Measurements from ENCODE around the gene JPH4. TPM values are rescaled to one million over a fixed set of nuclear protein-coding genes. Genes with fewer than 3 reads are reported as not detected.

The JPH4 gene
- total RNA-seq, 2 experiments from 2014 or later = not detected

- Mint-ChIP-seq H3K9me3 (no peaks in the 10 kb centered on the region), H3K27ac (no peak overlapping the region), H3K4me3 (no peak overlapping the region), H3K27me3 (no peaks in the 10 kb centered on the region), H3K36me3 (ENCODE audit: low read depth) (peaks cover 77% of the 10 kb centered on the region), H3K4me1 (peaks cover 47% of the 10 kb centered on the region)
- no peak for DNase-seq
- ChIA-PET POLR2A (interaction anchor here (1.4 kb wide), 1 partner anchor 86 kb away, joined by 6 read pairs; no protein-coding TSS in a partner anchor), CTCF (interaction anchor here (0.8 to 9.3 kb wide), 6 partner anchors 7 to 85 kb away, joined by 3 to 148 read pairs (median 4); partner anchors contain the start of gene ZFHX2)
These were observed 15.0 kb downstream of the JPH4 start for GRCh38 chr14:23563473-23564180.

- CTCF ChIA-PET = interaction anchor here (0.8 to 9.3 kb wide), 5 partner anchors 8 to 84 kb away, joined by 3 to 148 read pairs (median 4); partner anchors contain the start of gene ZFHX2
- Mint-ChIP-seq H3K9me3 (no peaks in the 10 kb centered on the region), H3K4me3 (no peak overlapping the region), H3K4me1 (peaks cover 46% of the 10 kb centered on the region), H3K27me3 (no peaks in the 10 kb centered on the region), H3K36me3 (ENCODE audit: low read depth) (peaks cover 79% of the 10 kb centered on the region), H3K27ac (peak overlapping the region; percentile 54)
- DNase-seq = peak; percentile 60
- POLR2A ChIA-PET = interaction anchor here (0.6 to 1.4 kb wide), 3 partner anchors 81 to 86 kb away, joined by 3 to 6 read pairs (median 3); no protein-coding TSS in a partner anchor
These were observed 15.6 kb downstream of the JPH4 start for GRCh38 chr14:23562822-23563472.

- H3K27ac Mint-ChIP-seq = no peak overlapping the region
- peaks cover 47% of the 10 kb centered on the region for H3K4me1 Mint-ChIP-seq
- H3K9me3 Mint-ChIP-seq = no peaks in the 10 kb centered on the region
- no peak overlapping the region for H3K4me3 Mint-ChIP-seq
- H3K36me3 Mint-ChIP-seq (ENCODE audit: low read depth) = peaks cover 74% of the 10 kb centered on the region
- H3K27me3 Mint-ChIP-seq = no peaks in the 10 kb centered on the region
- POLR2A ChIA-PET = interaction anchor here (0.6 to 2.1 kb wide), 4 partner anchors 78 to 86 kb away, joined by 3 to 6 read pairs (median 4); no protein-coding TSS in a partner anchor
- no peak for DNase-seq
- CTCF ChIA-PET = interaction anchor here (0.9 to 9.3 kb wide), 3 partner anchors 10 to 84 kb away, joined by 4 to 148 read pairs (median 14); partner anchors contain the start of gene ZFHX2
These were observed 16.4 kb downstream of the JPH4 start for GRCh38 chr14:23561873-23562821.

GRCh38 chr14:23561259-23561658 is 17.3 kb downstream of the JPH4 start:
- Mint-ChIP-seq H3K4me3 (no peak overlapping the region), H3K36me3 (ENCODE audit: low read depth) (peaks cover 69% of the 10 kb centered on the region), H3K27me3 (no peaks in the 10 kb centered on the region), H3K9me3 (no peaks in the 10 kb centered on the region), H3K27ac (no peak overlapping the region), H3K4me1 (peaks cover 49% of the 10 kb centered on the region)
- CTCF ChIA-PET = interaction anchor here (0.7 to 9.3 kb wide), 9 partner anchors 10 to 672 kb away, joined by 3 to 148 read pairs (median 4); partner anchors contain the start of gene ZFHX2
- no peak for DNase-seq
- POLR2A ChIA-PET = interaction anchor here (2.1 kb wide), 1 partner anchor 77 kb away, joined by 5 read pairs; no protein-coding TSS in a partner anchor

- Mint-ChIP-seq H3K27me3 (no peaks in the 10 kb centered on the region), H3K27ac (peak overlapping the region; percentile 5), H3K9me3 (no peaks in the 10 kb centered on the region), H3K36me3 (ENCODE audit: low read depth) (peaks cover 60% of the 10 kb centered on the region), H3K4me1 (peaks cover 46% of the 10 kb centered on the region), H3K4me3 (no peak overlapping the region)
- POLR2A ChIA-PET = interaction anchor here (0.9 to 2.8 kb wide), 6 partner anchors 9 to 258 kb away, joined by 3 to 14 read pairs (median 3); no protein-coding TSS in a partner anchor
- CTCF ChIA-PET = interaction anchor here (0.6 to 9.3 kb wide), 17 partner anchors 8 to 683 kb away, joined by 3 to 148 read pairs (median 4); partner anchors contain the start of genes AP1G2 and ZFHX2
- DNase-seq = no peak
These were observed 18.6 kb downstream of the JPH4 start for GRCh38 chr14:23559926-23560520.

- Mint-ChIP-seq H3K36me3 (ENCODE audit: low read depth) (peaks cover 53% of the 10 kb centered on the region), H3K4me1 (peaks cover 45% of the 10 kb centered on the region), H3K9me3 (no peaks in the 10 kb centered on the region), H3K4me3 (no peak overlapping the region), H3K27me3 (no peaks in the 10 kb centered on the region), H3K27ac (no peak overlapping the region)
- ChIA-PET POLR2A (interaction anchor here (0.6 to 3.0 kb wide), 8 partner anchors 8 to 281 kb away, joined by 3 to 16 read pairs (median 3); partner anchors contain the start of gene AP1G2), CTCF (interaction anchor here (0.6 to 9.3 kb wide), 16 partner anchors 8 to 532 kb away, joined by 3 to 148 read pairs (median 3); partner anchors contain the start of genes AP1G2 and ZFHX2)
- DNase-seq = peak; percentile 70
These were observed 19.3 kb downstream of the JPH4 start for GRCh38 chr14:23559010-23559925.

- Mint-ChIP-seq H3K36me3 (ENCODE audit: low read depth) (peaks cover 46% of the 10 kb centered on the region), H3K9me3 (no peaks in the 10 kb centered on the region), H3K4me1 (peaks cover 42% of the 10 kb centered on the region), H3K4me3 (no peak overlapping the region), H3K27ac (peak overlapping the region; percentile 58), H3K27me3 (no peaks in the 10 kb centered on the region)
- POLR2A ChIA-PET = interaction anchor here (1.3 to 3.0 kb wide), 4 partner anchors 9 to 237 kb away, joined by 3 to 16 read pairs (median 9); partner anchors contain the start of genes AP1G2 and PABPN1
- CTCF ChIA-PET = interaction anchor here (0.6 to 9.3 kb wide), 7 partner anchors 9 to 533 kb away, joined by 3 to 148 read pairs (median 4); partner anchors contain the start of gene AP1G2
- DNase-seq = no peak
These were observed 20.1 kb downstream of the JPH4 start for GRCh38 chr14:23558346-23559009.

- Mint-ChIP-seq H3K27ac (peak overlapping the region; percentile 58), H3K27me3 (no peaks in the 10 kb centered on the region), H3K9me3 (no peaks in the 10 kb centered on the region), H3K4me1 (peaks cover 42% of the 10 kb centered on the region), H3K4me3 (peak overlapping the region; percentile 53), H3K36me3 (ENCODE audit: low read depth) (peaks cover 41% of the 10 kb centered on the region)
- DNase-seq = no peak
- CTCF ChIA-PET = interaction anchor here (0.7 to 9.3 kb wide), 5 partner anchors 10 to 79 kb away, joined by 3 to 148 read pairs (median 4); partner anchors contain the start of gene AP1G2
- POLR2A ChIA-PET = interaction anchor here (1.4 to 3.0 kb wide), 3 partner anchors 9 to 236 kb away, joined by 4 to 16 read pairs (median 14); partner anchors contain the start of genes AP1G2 and PABPN1
These were observed 20.6 kb downstream of the JPH4 start for GRCh38 chr14:23557946-23558345.

- no peaks in the 10 kb centered on the region for H3K27me3 Mint-ChIP-seq
- H3K4me3 Mint-ChIP-seq = peak overlapping the region; percentile 53
- peak overlapping the region; percentile 58 for H3K27ac Mint-ChIP-seq
- CTCF ChIA-PET = interaction anchor here (0.9 to 9.3 kb wide), 4 partner anchors 32 to 437 kb away, joined by 3 to 148 read pairs (median 3); no protein-coding TSS in a partner anchor
- no peaks in the 10 kb centered on the region for H3K9me3 Mint-ChIP-seq
- POLR2A ChIA-PET = interaction anchor here (0.7 to 3.0 kb wide), 4 partner anchors 10 to 236 kb away, joined by 4 to 16 read pairs (median 4); partner anchors contain the start of genes AP1G2 and PABPN1
- no peak for DNase-seq
- H3K36me3 Mint-ChIP-seq (ENCODE audit: low read depth) = peaks cover 37% of the 10 kb centered on the region
- H3K4me1 Mint-ChIP-seq = peaks cover 40% of the 10 kb centered on the region
These were observed 21.1 kb downstream of the JPH4 start for GRCh38 chr14:23557521-23557920.
